ENCODE data around the gene TSPO.

GRCh38 chr22:43148581-43148980, 2.8 kb upstream of the TSPO start:
- no peak for TF ChIP-seq CTCF (conservative IDR thresholded peaks at IDR 0.05)
- TF ChIP-seq ZFX (IDR thresholded peaks at IDR 0.05): no peak
